Fibroblast of gingiva (primary cell): ENCODE measurements around the gene PCNA.

Experiments used
- DNase-seq: peaks from one replicate; pipeline ENCODE4 v3.0.0-alpha.2; 2011; ENCODE audit warnings: low read depth

Gene PCNA

GRCh38 chr20:5119435-5120184 is at the start of gene PCNA:
PCNA (minus strand) TSS chr20:5119958; CDS start chr20:5119798, 160 bp downstream.
- peak; percentile 95 for DNase-seq

GRCh38 chr20:5168651-5169396 is 49.1 kb upstream of the PCNA start:
- DNase-seq: no peak

- no peak for DNase-seq
Observed at GRCh38 chr20:5164645-5165625, 45.2 kb upstream of the PCNA start.

- DNase-seq: no peak
Observed at GRCh38 chr20:5161536-5162164, 41.9 kb upstream of the PCNA start.

GRCh38 chr20:5160882-5161281 is 41.1 kb upstream of the PCNA start:
- DNase-seq: peak; percentile 52

- DNase-seq: no peak
Observed at GRCh38 chr20:5159928-5160327, 40.2 kb upstream of the PCNA start.

- no peak for DNase-seq
Observed at GRCh38 chr20:5156675-5157448, 37.1 kb upstream of the PCNA start.

- no peak for DNase-seq
Observed at GRCh38 chr20:5155404-5155803, 35.6 kb upstream of the PCNA start.

GRCh38 chr20:5154543-5154925 is 34.8 kb upstream of the PCNA start:
- DNase-seq: no peak

GRCh38 chr20:5153612-5154542 is 34.1 kb upstream of the PCNA start:
- DNase-seq: no peak

GRCh38 chr20:5153152-5153467 is 33.4 kb upstream of the PCNA start:
- DNase-seq: no peak

- peak; percentile 34 for DNase-seq
Observed at GRCh38 chr20:5150226-5151076, 30.7 kb upstream of the PCNA start.

- no peak for DNase-seq
Observed at GRCh38 chr20:5149892-5150225, 30.1 kb upstream of the PCNA start.

- no peak for DNase-seq
Observed at GRCh38 chr20:5148581-5148980, 28.8 kb upstream of the PCNA start.

- no peak for DNase-seq
Observed at GRCh38 chr20:5146871-5147592, 27.3 kb upstream of the PCNA start.

- no peak for DNase-seq
Observed at GRCh38 chr20:5146099-5146668, 26.4 kb upstream of the PCNA start.

- no peak for DNase-seq
Observed at GRCh38 chr20:5145365-5146098, 25.8 kb upstream of the PCNA start.

- no peak for DNase-seq
Observed at GRCh38 chr20:5143851-5144250, 24.1 kb upstream of the PCNA start.
